HepG2 (cell line): ENCODE results near the gene SMIM22. TPM values are rescaled to one million over a fixed set of nuclear protein-coding genes. Genes with fewer than 3 reads are reported as not detected.

Experiments
- ATAC-seq: fragments of 200-7000 bp; cut with Tn5 transposase; 3 replicates; pipeline ENCODE4 v1.9.1; 2020; ENCODE audit warnings: mild to moderate bottlenecking, moderate library complexity
- BruUV-seq: library from RNA; stranded (reverse); fragments of 400-500 nt; replicated peaks from 2 replicates; lab custom pipeline; 2021; lab: Mats Ljungman, UMichigan
- CTCF ChIA-PET: fragments of 300-600 bp; formaldehyde crosslinking; extraction: SDS; loops from one replicate; lab custom pipeline; 2021; ENCODE audit warnings: low total read pairs, inconsistent platforms, low intra/inter-chr PET ratio; lab: Yijun Ruan, JAX
- POLR2A ChIA-PET: fragments of 350-600 bp; sonication (Branson Sonifier 250); formaldehyde crosslinking; loops from one replicate; lab custom pipeline; 2020; ENCODE audit warnings: antibody characterized with exemption, inconsistent platforms; lab: Yijun Ruan, JAX
- DNase-seq: peaks from one replicate; pipeline ENCODE4 v3.0.0-alpha.2; 2015; ENCODE audit warnings: low spot score
- FAIRE-seq: peaks from 3 replicates; lab custom pipeline; 2011; peaks lifted over from hg19 to GRCh38; lab: Jason Lieb, UNC
- H2AFZ ChIP-seq: one replicate; pipeline ENCODE4 v1.6.1; 2011; ENCODE audit warnings: low read length, inconsistent platforms
- H3K27ac ChIP-seq: fragments of 300-600 bp; 3 replicates; pipeline ENCODE4 v1.8.0; 2011; ENCODE audit warnings: mixed run types, mild to moderate bottlenecking, mixed read lengths, low read length, inconsistent platforms; ENCODE audit not compliant: insufficient read depth; ENCODE audit errors: extremely low read length
- H3K27me3 ChIP-seq, 2 experiments: fragments of 200-600 bp in 1 of 2; 2 replicates in 1 of 2; 3 replicates in 1 of 2; pipeline versions ENCODE4 v1.6.0 to v1.8.0; 2011; ENCODE audit warnings: low read length in 2 of 2, mild to moderate bottlenecking in 2 of 2, moderate library complexity in 2 of 2, inconsistent platforms in 1 of 2; ENCODE audit not compliant: insufficient read depth in 2 of 2, control insufficient read depth in 1 of 2
- H3K36me3 ChIP-seq, 2 experiments: fragments of 200-600 bp in 1 of 2; replicated peaks in 1 of 2; 2 replicates in 1 of 2; 3 replicates in 1 of 2; pipeline versions ENCODE4 v1.5.1 to v1.8.0; 2011; ENCODE audit warnings: low read length in 2 of 2, inconsistent platforms in 1 of 2; ENCODE audit not compliant: insufficient read depth in 2 of 2, control insufficient read depth in 1 of 2
- H3K4me1 ChIP-seq: 2 replicates; pipeline ENCODE4 v1.5.1; 2012; ENCODE audit warnings: low read length, inconsistent platforms; ENCODE audit not compliant: insufficient read depth
- H3K4me2 ChIP-seq: 2 replicates; pipeline ENCODE4 v1.6.0; 2011; ENCODE audit warnings: low read depth, low read length, inconsistent platforms
- H3K4me3 ChIP-seq, 3 experiments: fragments of 200-600 bp in 1 of 3; sonication (generic), shearing (Covaris generic) in 1 of 3; replicated peaks in 1 of 3; 2 replicates each; pipeline ENCODE4 v1.5.1; 2011 to 2016; ENCODE audit warnings: low read length in 3 of 3, inconsistent platforms in 2 of 3, low read depth in 2 of 3, mild to moderate bottlenecking in 2 of 3, control low read depth in 1 of 3, mixed read lengths in 1 of 3; ENCODE audit not compliant: insufficient read depth in 1 of 3
- H3K79me2 ChIP-seq: one replicate; pipeline ENCODE4 v1.6.1; 2011; ENCODE audit warnings: low read length, inconsistent platforms; ENCODE audit not compliant: insufficient read depth
- H3K9ac ChIP-seq: 2 replicates; pipeline ENCODE4 v1.6.0; 2011; ENCODE audit warnings: mild to moderate bottlenecking, low read depth, low read length, inconsistent platforms; ENCODE audit not compliant: insufficient read depth
- H3K9me3 ChIP-seq: 2 replicates; pipeline ENCODE4 v1.5.1; 2012; ENCODE audit warnings: mild to moderate bottlenecking, low read length
- H4K20me1 ChIP-seq: 2 replicates; pipeline ENCODE4 v1.6.0; 2011; ENCODE audit warnings: inconsistent platforms, mild to moderate bottlenecking, low read length, moderate library complexity; ENCODE audit not compliant: insufficient read depth
- ISX ChIP-seq: sonication (generic); formaldehyde crosslinking; conservative IDR thresholded peaks from 2 replicates; pipeline ENCODE4 v1.5.0; 2020; ENCODE audit warnings: missing genetic modification reagents
- PAWR ChIP-seq: sonication (generic); formaldehyde crosslinking; IDR thresholded peaks from 2 replicates; pipeline ENCODE4 v1.4.0; 2020; ENCODE audit warnings: missing genetic modification reagents, mild to moderate bottlenecking, borderline replicate concordance
- REPIN1 ChIP-seq: sonication (generic); formaldehyde crosslinking; IDR thresholded peaks from 2 replicates; pipeline ENCODE4 v1.8.0; 2022; ENCODE audit warnings: missing genetic modification reagents, low read depth, mild to moderate bottlenecking, borderline replicate concordance
- THRA ChIP-seq: sonication (generic); formaldehyde crosslinking; IDR thresholded peaks from 2 replicates; pipeline ENCODE4 v1.4.0; 2020; ENCODE audit warnings: missing genetic modification reagents, borderline replicate concordance
- ZBTB7B ChIP-seq: sonication (generic); formaldehyde crosslinking; IDR thresholded peaks from 2 replicates; pipeline ENCODE4 v1.4.0; 2020; ENCODE audit warnings: missing genetic modification reagents
- ZFP36L2 ChIP-seq: sonication (generic); formaldehyde crosslinking; IDR thresholded peaks from 2 replicates; pipeline ENCODE4 v1.4.0; 2020; ENCODE audit warnings: missing genetic modification reagents
- ZNF264 ChIP-seq: sonication (generic); formaldehyde crosslinking; IDR thresholded peaks from 2 replicates; pipeline ENCODE4 v1.4.0; 2020; ENCODE audit warnings: missing genetic modification reagents
- ZNF383 ChIP-seq: sonication (generic); formaldehyde crosslinking; IDR thresholded peaks from 2 replicates; pipeline ENCODE4 v1.4.0; 2020; ENCODE audit warnings: missing genetic modification reagents, mild to moderate bottlenecking, borderline replicate concordance
- ZNF441 ChIP-seq: sonication (generic); formaldehyde crosslinking; IDR thresholded peaks from 2 replicates; pipeline ENCODE4 v1.7.0; 2021; ENCODE audit warnings: missing genetic modification reagents, borderline replicate concordance
- ZNF468 ChIP-seq: sonication (generic); formaldehyde crosslinking; IDR thresholded peaks from 2 replicates; pipeline ENCODE4 v1.8.0; 2022; ENCODE audit warnings: mild to moderate bottlenecking, moderate library complexity, missing genetic modification reagents
- ZNF773 ChIP-seq: sonication (generic); formaldehyde crosslinking; IDR thresholded peaks from 2 replicates; pipeline ENCODE4 v1.4.0; 2020; ENCODE audit warnings: missing genetic modification reagents, borderline replicate concordance
- ZNF792 ChIP-seq: IDR thresholded peaks from 2 replicates; pipeline ENCODE4 v1.6.1; 2016
- ZNF800 ChIP-seq: sonication (generic); formaldehyde crosslinking; IDR thresholded peaks from 2 replicates; pipeline ENCODE4 v1.4.0; 2020; ENCODE audit warnings: missing genetic modification reagents
- WGBS: methylation state at CpG from one replicate; pipeline ENCODE4 v1.1.6; 2017; ENCODE audit warnings: low lambda C conversion rate; 5-methylcytosine and 5-hydroxymethylcytosine counted together
- in situ Hi-C: cut with HindIII; loops from 2 replicates; pipeline ENCODE4 v1.10.0; 2017; ENCODE audit warnings: low pct_unique_long_range_greater_than_20kb; ENCODE audit not compliant: extremely low pct_ligation_motif_present
- intact Hi-C: fragments of 100-400 bp; cut with micrococcal nuclease; formaldehyde crosslinking; loops from one replicate; pipeline ENCODE4 v1.10.0; 2022; ENCODE audit not compliant: unreplicated experiment
- polyA plus RNA-seq, 8 experiments: library from polyadenylated mRNA; depleted of rRNA in 3 of 8; stranded (reverse) in 7 of 8; unstranded in 1 of 8; fragments of >200 nt; fragmentation: Illumina TruSeq in 4 of 8; extraction: Trizol in 4 of 8; gene quantifications; 2 replicates each; pipeline versions ENCODE4 v1.2.1 to v1.2.3, GENCODE V29; 2011 to 2016; ENCODE audit warnings: low read depth in 4 of 8, missing spikeins in 1 of 8, mixed read lengths in 1 of 8; ENCODE audit not compliant: insufficient read depth in 1 of 8
- total RNA-seq, 5 experiments: library from RNA; depleted of rRNA; stranded (reverse); fragments of >200 nt; fragmentation: Illumina TruSeq; extraction: Trizol; gene quantifications; 2 replicates each; pipeline ENCODE4 v1.2.3, GENCODE V29; 2016; ENCODE audit warnings: low read depth in 1 of 5
- TF ChIP-seq, protein P1 (sequence below): sonication (generic); formaldehyde crosslinking; conservative IDR thresholded peaks from 2 replicates; pipeline ENCODE4 v1.8.0; 2022; ENCODE audit warnings: mild to moderate bottlenecking, moderate library complexity, missing genetic modification reagents
- TF ChIP-seq, protein P2 (sequence below): IDR thresholded peaks from 2 replicates; pipeline ENCODE4 v1.6.1; 2016; ENCODE audit warnings: low read depth, missing genetic modification reagents, missing compliant biosample characterization

SMIM22 gene
- total and polyA plus RNA-seq, 2 of the 13 experiments (the other 11 are each of a cell fraction or from before 2014, with no cell fraction given) = not detected

- ChIA-PET CTCF (no interaction called here), POLR2A (interaction anchor here (0.9 kb wide), 1 partner anchor 16 kb away, joined by 3 read pairs; no protein-coding TSS in a partner anchor)
- TF ChIP-seq PAWR (CRISPR knock-in tag) (no peak), ZBTB7B (CRISPR knock-in tag) (no peak), ZNF792 (CRISPR knock-in tag) (no peak), ZNF264 (no peak), ZFP36L2 (no peak), ZNF800 (CRISPR knock-in tag) (no peak), REPIN1 (no peak), ZNF773 (CRISPR knock-in tag) (no peak), ZNF441 (no peak), ISX (CRISPR knock-in tag) (no peak), THRA (CRISPR knock-in tag) (no peak), ZNF383 (CRISPR knock-in tag) (no peak), ZNF468 (CRISPR knock-in tag) (no peak)
- TF ChIP-seq, protein P1, sequence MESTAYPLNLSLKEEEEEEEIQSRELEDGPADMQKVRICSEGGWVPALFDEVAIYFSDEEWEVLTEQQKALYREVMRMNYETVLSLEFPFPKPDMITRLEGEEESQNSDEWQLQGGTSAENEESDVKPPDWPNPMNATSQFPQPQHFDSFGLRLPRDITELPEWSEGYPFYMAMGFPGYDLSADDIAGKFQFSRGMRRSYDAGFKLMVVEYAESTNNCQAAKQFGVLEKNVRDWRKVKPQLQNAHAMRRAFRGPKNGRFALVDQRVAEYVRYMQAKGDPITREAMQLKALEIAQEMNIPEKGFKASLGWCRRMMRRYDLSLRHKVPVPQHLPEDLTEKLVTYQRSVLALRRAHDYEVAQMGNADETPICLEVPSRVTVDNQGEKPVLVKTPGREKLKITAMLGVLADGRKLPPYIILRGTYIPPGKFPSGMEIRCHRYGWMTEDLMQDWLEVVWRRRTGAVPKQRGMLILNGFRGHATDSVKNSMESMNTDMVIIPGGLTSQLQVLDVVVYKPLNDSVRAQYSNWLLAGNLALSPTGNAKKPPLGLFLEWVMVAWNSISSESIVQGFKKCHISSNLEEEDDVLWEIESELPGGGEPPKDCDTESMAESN (CRISPR knock-in tag) = no peak
- TF ChIP-seq, protein P2, sequence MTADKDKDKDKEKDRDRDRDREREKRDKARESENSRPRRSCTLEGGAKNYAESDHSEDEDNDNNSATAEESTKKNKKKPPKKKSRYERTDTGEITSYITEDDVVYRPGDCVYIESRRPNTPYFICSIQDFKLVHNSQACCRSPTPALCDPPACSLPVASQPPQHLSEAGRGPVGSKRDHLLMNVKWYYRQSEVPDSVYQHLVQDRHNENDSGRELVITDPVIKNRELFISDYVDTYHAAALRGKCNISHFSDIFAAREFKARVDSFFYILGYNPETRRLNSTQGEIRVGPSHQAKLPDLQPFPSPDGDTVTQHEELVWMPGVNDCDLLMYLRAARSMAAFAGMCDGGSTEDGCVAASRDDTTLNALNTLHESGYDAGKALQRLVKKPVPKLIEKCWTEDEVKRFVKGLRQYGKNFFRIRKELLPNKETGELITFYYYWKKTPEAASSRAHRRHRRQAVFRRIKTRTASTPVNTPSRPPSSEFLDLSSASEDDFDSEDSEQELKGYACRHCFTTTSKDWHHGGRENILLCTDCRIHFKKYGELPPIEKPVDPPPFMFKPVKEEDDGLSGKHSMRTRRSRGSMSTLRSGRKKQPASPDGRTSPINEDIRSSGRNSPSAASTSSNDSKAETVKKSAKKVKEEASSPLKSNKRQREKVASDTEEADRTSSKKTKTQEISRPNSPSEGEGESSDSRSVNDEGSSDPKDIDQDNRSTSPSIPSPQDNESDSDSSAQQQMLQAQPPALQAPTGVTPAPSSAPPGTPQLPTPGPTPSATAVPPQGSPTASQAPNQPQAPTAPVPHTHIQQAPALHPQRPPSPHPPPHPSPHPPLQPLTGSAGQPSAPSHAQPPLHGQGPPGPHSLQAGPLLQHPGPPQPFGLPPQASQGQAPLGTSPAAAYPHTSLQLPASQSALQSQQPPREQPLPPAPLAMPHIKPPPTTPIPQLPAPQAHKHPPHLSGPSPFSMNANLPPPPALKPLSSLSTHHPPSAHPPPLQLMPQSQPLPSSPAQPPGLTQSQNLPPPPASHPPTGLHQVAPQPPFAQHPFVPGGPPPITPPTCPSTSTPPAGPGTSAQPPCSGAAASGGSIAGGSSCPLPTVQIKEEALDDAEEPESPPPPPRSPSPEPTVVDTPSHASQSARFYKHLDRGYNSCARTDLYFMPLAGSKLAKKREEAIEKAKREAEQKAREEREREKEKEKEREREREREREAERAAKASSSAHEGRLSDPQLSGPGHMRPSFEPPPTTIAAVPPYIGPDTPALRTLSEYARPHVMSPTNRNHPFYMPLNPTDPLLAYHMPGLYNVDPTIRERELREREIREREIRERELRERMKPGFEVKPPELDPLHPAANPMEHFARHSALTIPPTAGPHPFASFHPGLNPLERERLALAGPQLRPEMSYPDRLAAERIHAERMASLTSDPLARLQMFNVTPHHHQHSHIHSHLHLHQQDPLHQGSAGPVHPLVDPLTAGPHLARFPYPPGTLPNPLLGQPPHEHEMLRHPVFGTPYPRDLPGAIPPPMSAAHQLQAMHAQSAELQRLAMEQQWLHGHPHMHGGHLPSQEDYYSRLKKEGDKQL (CRISPR knock-in tag) = no peak
Measured at GRCh38 chr16:4750896-4751295, 44.3 kb upstream of the SMIM22 start.

More at GRCh38 chr16:4750896-4751295, 44.3 kb upstream of the SMIM22 start:
- ATAC-seq (no peak), DNase-seq (no peak), FAIRE-seq (no peak)
- peaks cover 19 to 40% of the 10 kb centered on the region in 2 experiments for H3K36me3 ChIP-seq
- H3K79me2 ChIP-seq = peaks cover 3% of the 10 kb centered on the region
- H3K4me1 ChIP-seq = no peaks in the 10 kb centered on the region
- 94% methylated on average over 8 of the region's 8 CpGs for WGBS
- H3K27ac ChIP-seq = no peak overlapping the region
- intact Hi-C loops (no loop called here), in situ Hi-C loops (no loop called here)
- H3K9ac ChIP-seq = no peak overlapping the region
- no peaks in the 10 kb centered on the region for H3K27me3 ChIP-seq
- H3K4me3 ChIP-seq = no peak overlapping the region
- H2AFZ ChIP-seq = no peak overlapping the region
- no TSS peak for BruUV-seq
- no peak overlapping the region for H3K4me2 ChIP-seq
- no peaks in the 10 kb centered on the region; the same call in 1 of the 2 replicates for H3K9me3 ChIP-seq
- no peaks in the 10 kb centered on the region for H4K20me1 ChIP-seq
